ENCODE data around the gene RPS2. TPM values are rescaled to one million over a fixed set of nuclear protein-coding genes. Genes with fewer than 3 reads are reported as not detected.

The RPS2 gene
- total RNA-seq, 5 donors from 2014 or later (not counting 1 experiment from before 2014, with no cell fraction given), result 3,208 to 3,662 (median 3,410) TPM

DNA sequence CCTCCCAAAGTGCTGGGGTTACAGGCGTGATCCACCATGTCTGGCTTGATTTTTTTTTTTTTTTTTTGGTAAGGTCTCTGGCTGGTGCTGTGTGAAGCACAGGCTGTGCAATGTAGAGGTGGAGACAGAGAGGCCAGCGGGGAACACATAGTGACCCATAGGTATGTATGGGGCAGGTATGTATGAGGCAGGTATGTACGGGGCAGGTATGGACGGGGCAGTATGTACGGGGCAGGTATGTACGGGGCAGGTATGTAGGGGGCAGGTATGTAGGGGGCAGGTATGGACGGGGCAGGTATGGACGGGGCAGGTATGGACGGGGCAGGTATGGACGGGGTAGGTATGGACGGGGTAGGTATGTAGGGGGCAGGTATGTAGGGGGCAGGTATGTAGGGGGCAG, 15.1 kb downstream of the RPS2 start:
- Mint-ChIP-seq H3K36me3 (no peaks in the 10 kb centered on the region), H3K9me3 (no peaks in the 10 kb centered on the region), H3K27ac (no peak overlapping the region), H3K4me3 (no peak overlapping the region), H3K27me3 (no peaks in the 10 kb centered on the region), H3K4me1 (peaks cover 0 to 1% (median 0%) of the 10 kb centered on the region in 3 donors)
- Histone ChIP-seq H3K36me3 (ENCODE audit: control insufficient read depth in 2 of 2, extremely low read depth in 1 of 2, insufficient read depth in 1 of 2, low read length in 1 of 2) (no peaks in the 10 kb centered on the region), H3K27ac (ENCODE audit: low read length) (no peak overlapping the region), H3K9me3 (no peaks in the 10 kb centered on the region), H3K27me3 (replicated peaks in 1 of 2; ENCODE audit: control insufficient read depth in 2 of 2, extremely low read depth in 1 of 2, insufficient read depth in 2 of 2, low read length in 1 of 2) (peaks cover 0 to 22% of the 10 kb centered on the region in 2 experiments), H3K4me3 (ENCODE audit: control insufficient read depth in 1 of 2, extremely low read depth in 1 of 2, low read length in 1 of 2) (no peak overlapping the region), H3K4me1 (ENCODE audit: control insufficient read depth in 1 of 2, extremely low read depth in 1 of 2, insufficient read depth in 2 of 2, low read length in 2 of 2) (no peaks in the 10 kb centered on the region)
- ATAC-seq (replicated peaks in 1 of 4), result no peak
- no peak for DNase-seq
- WGBS (ENCODE audit: insufficient coverage), result 89% methylated on average over 2 of the region's 11 CpGs
- ChIA-PET POLR2A (no interaction called here), CTCF (no interaction called here)

DNA sequence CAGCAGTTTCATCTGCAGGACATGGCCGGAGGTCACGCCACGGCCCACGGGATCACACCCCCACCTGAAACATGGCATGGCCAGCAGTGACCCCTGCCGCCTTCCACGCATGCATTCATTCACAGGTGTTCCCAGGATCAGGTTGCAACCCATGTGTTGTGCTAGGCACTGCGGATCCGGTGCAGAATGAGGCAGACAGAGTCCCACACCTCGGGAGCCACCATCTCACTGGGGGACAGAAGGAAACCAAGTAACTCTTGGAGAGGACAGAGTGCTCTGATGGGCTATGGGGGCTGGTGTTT, 17.3 kb downstream of the RPS2 start:
- Mint-ChIP-seq H3K4me1 (peaks cover 4 to 13% (median 6%) of the 10 kb centered on the region in 3 donors), H3K27me3 (no peaks in the 10 kb centered on the region), H3K9me3 (no peaks in the 10 kb centered on the region), H3K4me3 (no peak overlapping the region), H3K36me3 (no peaks in the 10 kb centered on the region), H3K27ac (no peak overlapping the region)
- Histone ChIP-seq H3K27me3 (replicated peaks in 1 of 2; ENCODE audit: control insufficient read depth in 2 of 2, extremely low read depth in 1 of 2, insufficient read depth in 2 of 2, low read length in 1 of 2) (peaks cover 0 to 8% of the 10 kb centered on the region in 2 experiments), H3K36me3 (ENCODE audit: control insufficient read depth in 2 of 2, extremely low read depth in 1 of 2, insufficient read depth in 1 of 2, low read length in 1 of 2) (no peaks in the 10 kb centered on the region), H3K9me3 (no peaks in the 10 kb centered on the region), H3K4me3 (ENCODE audit: control insufficient read depth in 1 of 2, extremely low read depth in 1 of 2, low read length in 1 of 2) (no peak overlapping the region), H3K27ac (ENCODE audit: low read length) (no peak overlapping the region), H3K4me1 (ENCODE audit: control insufficient read depth in 1 of 2, extremely low read depth in 1 of 2, insufficient read depth in 2 of 2, low read length in 2 of 2) (peaks cover 2 to 12% of the 10 kb centered on the region in 2 experiments)
- DNase-seq, result no peak
- 88% methylated on average over 9 of the region's 9 CpGs for WGBS (ENCODE audit: insufficient coverage)
- no peak for ATAC-seq (replicated peaks in 1 of 4)
- POLR2A ChIA-PET, result no interaction called here
- CTCF ChIA-PET, result no interaction called here

DNA sequence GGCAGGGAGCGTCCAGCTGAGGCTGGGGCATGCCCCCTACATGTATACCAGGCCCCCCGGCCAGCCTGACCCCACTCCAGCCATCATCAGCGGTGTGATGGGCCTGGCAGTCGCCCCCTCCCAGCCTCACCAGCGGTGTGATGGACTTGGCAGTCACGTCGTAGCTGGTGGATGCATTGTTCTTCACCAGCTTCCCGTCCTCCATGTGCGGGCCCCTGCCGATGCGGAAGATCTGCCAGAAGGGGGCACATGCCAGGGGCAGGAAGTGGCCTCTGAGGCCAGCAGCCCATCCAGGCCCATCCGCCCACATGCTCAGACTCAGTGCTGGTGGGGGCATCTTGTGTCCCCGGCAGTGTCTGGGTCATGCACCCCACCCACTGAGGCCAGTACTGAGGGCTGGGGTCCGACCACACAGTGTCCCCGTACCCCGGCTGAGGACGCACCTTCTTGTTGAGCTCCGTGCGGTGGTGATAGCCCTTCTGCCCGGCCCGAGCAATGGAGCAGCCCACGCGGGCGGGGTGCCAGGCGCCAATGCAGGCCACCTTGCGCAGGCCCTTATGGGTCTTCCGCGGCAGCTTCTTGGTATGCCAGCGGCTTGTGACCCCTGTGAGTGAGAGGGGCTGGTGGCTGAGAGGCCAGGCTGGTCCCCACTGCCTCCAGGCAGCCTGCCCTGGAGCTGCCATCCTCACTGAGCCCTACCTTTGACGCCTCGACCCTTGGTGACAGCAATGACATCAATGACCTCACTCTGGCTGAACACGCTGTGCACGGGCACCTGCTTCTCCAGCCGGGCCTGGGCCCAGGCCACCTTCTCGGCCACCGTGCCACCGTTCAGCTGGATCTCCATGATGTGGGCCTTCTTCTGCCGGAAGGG, 17.9 kb downstream of the RPS2 start:
- no peak overlapping the region for H3K27ac ChIP-seq (ENCODE audit: low read length)
- H3K27me3 Mint-ChIP-seq, result no peaks in the 10 kb centered on the region
- H3K4me3 Mint-ChIP-seq, result no peak overlapping the region
- H3K4me1 ChIP-seq (ENCODE audit: control insufficient read depth in 1 of 2, extremely low read depth in 1 of 2, insufficient read depth in 2 of 2, low read length in 2 of 2), result peaks cover 2 to 18% of the 10 kb centered on the region in 2 experiments
- no peaks in the 10 kb centered on the region for H3K9me3 Mint-ChIP-seq
- no peak for DNase-seq
- H3K9me3 ChIP-seq, result no peaks in the 10 kb centered on the region
- no peak for ATAC-seq (replicated peaks in 1 of 4)
- H3K36me3 ChIP-seq (ENCODE audit: control insufficient read depth in 2 of 2, extremely low read depth in 1 of 2, insufficient read depth in 1 of 2, low read length in 1 of 2), result no peaks in the 10 kb centered on the region
- H3K4me3 ChIP-seq (ENCODE audit: control insufficient read depth in 1 of 2, extremely low read depth in 1 of 2, low read length in 1 of 2), result no peak overlapping the region
- peaks cover 6 to 19% (median 10%) of the 10 kb centered on the region in 3 donors for H3K4me1 Mint-ChIP-seq
- H3K36me3 Mint-ChIP-seq, result no peaks in the 10 kb centered on the region
- H3K27ac Mint-ChIP-seq, result no peak overlapping the region
- WGBS (ENCODE audit: insufficient coverage), result 88% methylated on average over 37 of the region's 38 CpGs
- POLR2A ChIA-PET, result no interaction called here
- CTCF ChIA-PET, result no interaction called here
- H3K27me3 ChIP-seq (replicated peaks in 1 of 2; ENCODE audit: control insufficient read depth in 2 of 2, extremely low read depth in 1 of 2, insufficient read depth in 2 of 2, low read length in 1 of 2), result peaks cover 0 to 8% of the 10 kb centered on the region in 2 experiments

DNA sequence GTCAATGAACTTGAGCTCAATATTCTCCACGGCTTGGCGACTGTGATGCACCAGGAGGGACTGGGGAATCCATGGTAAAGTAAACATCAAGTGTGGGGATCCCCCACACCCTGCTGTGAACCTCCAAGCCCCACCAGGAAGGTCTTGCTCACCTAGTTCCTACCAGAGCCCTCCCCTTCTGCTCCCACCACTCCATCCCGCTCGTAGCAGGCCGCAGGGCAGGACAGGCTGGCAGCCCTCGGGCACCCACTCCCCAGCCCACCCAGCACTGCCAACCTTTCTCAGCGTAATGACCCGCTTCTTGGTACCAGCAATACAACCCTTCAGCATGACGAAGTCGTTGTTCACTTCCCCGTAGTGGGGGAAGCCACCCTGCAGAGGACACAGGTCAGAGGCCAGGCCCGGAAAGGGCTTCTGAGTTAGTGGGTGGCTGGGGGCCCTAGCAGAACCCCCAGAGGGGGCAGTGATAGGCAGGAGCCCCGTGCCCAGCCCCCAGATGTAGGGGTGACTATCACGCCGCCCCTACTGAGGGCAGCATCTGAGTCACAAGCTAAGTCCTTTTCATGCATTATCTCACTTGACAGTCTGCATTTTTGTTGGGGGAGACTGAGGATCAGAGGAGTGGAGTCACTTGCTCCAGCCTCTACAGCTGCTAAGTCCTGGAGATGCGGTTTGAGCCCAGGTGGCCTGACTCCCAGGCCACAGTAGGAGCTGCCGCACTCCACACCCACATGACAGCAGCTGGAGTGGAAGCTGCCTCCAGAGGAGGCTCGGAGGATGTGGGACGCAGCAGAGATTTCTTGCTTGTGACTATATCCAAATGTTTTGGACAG, 18.9 kb downstream of the RPS2 start:
- no peak overlapping the region for H3K27ac Mint-ChIP-seq
- Histone ChIP-seq H3K36me3 (ENCODE audit: control insufficient read depth in 2 of 2, extremely low read depth in 1 of 2, insufficient read depth in 1 of 2, low read length in 1 of 2) (peaks cover 0 to under 1% of the 10 kb centered on the region in 2 donors), H3K4me3 (ENCODE audit: control insufficient read depth in 1 of 2, extremely low read depth in 1 of 2, low read length in 1 of 2) (no peak overlapping the region), H3K27me3 (replicated peaks in 1 of 2; ENCODE audit: control insufficient read depth in 2 of 2, extremely low read depth in 1 of 2, insufficient read depth in 2 of 2, low read length in 1 of 2) (peaks cover 0 to 5% of the 10 kb centered on the region in 2 experiments), H3K4me1 (ENCODE audit: control insufficient read depth in 1 of 2, extremely low read depth in 1 of 2, insufficient read depth in 2 of 2, low read length in 2 of 2) (peaks cover 2 to 22% of the 10 kb centered on the region in 2 experiments), H3K9me3 (no peaks in the 10 kb centered on the region), H3K27ac (ENCODE audit: low read length) (no peak overlapping the region)
- 91% methylated on average over 13 of the region's 19 CpGs for WGBS (ENCODE audit: insufficient coverage)
- no peaks in the 10 kb centered on the region for H3K9me3 Mint-ChIP-seq
- ATAC-seq (replicated peaks in 1 of 4) (no peak), DNase-seq (no peak)
- peaks cover 6 to 23% (median 14%) of the 10 kb centered on the region in 3 donors for H3K4me1 Mint-ChIP-seq
- no peak overlapping the region for H3K4me3 Mint-ChIP-seq
- CTCF ChIA-PET, result no interaction called here
- no peaks in the 10 kb centered on the region for H3K36me3 Mint-ChIP-seq
- H3K27me3 Mint-ChIP-seq, result no peaks in the 10 kb centered on the region
- POLR2A ChIA-PET, result no interaction called here

DNA sequence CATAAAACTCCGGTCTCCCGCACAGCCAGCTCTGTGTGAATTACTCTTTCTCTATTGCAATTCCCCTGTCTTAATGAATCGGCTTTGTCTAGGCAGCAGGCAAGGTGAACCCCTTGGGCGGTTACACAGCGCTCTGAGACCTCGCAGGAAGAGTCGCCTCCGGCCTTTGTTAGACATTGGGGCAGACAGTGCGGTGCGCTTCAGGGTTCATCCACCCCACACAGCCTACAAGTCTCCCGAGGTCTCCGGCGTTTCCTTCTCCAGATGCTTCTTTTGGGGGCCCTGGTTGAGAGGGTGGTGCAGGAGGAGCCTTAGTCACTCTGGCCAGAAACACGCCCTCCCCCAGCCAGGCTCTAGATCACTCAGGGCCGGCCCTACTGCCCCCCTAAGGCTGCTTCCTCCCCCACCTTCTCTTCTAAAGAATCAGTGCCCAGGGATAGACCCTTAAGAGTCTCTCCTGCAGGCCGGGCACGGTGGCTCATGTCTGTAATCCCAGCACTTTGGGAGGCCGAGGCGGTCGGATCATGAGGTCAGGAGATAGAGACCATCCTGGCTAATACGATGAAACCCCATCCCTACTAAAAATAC, 19.9 kb downstream of the RPS2 start:
- ATAC-seq (replicated peaks in 1 of 4) (no peak), DNase-seq (no peak)
- Histone ChIP-seq H3K9me3 (no peaks in the 10 kb centered on the region), H3K27me3 (replicated peaks in 1 of 2; ENCODE audit: control insufficient read depth in 2 of 2, extremely low read depth in 1 of 2, insufficient read depth in 2 of 2, low read length in 1 of 2) (no peaks in the 10 kb centered on the region), H3K4me1 (ENCODE audit: control insufficient read depth in 1 of 2, extremely low read depth in 1 of 2, insufficient read depth in 2 of 2, low read length in 2 of 2) (peaks cover 2 to 22% of the 10 kb centered on the region in 2 experiments), H3K27ac (ENCODE audit: low read length) (no peak overlapping the region), H3K36me3 (ENCODE audit: control insufficient read depth in 2 of 2, extremely low read depth in 1 of 2, insufficient read depth in 1 of 2, low read length in 1 of 2) (peaks cover 3 to 4% of the 10 kb centered on the region in 2 donors), H3K4me3 (ENCODE audit: control insufficient read depth in 1 of 2, extremely low read depth in 1 of 2, low read length in 1 of 2) (no peak overlapping the region)
- 85% methylated on average over 5 of the region's 21 CpGs for WGBS (ENCODE audit: insufficient coverage)
- Mint-ChIP-seq H3K4me3 (peak overlapping the region; percentile 46 to 89 (median 63)), H3K27ac (no peak overlapping the region), H3K9me3 (no peaks in the 10 kb centered on the region), H3K36me3 (no peaks in the 10 kb centered on the region), H3K27me3 (no peaks in the 10 kb centered on the region), H3K4me1 (peaks cover 6 to 23% (median 14%) of the 10 kb centered on the region in 3 donors)
- ChIA-PET POLR2A (interaction anchor here in 1 of 2 donors (0.7 kb wide), 1 partner anchor 20 kb away, joined by 11 read pairs; no protein-coding TSS in a partner anchor), CTCF (no interaction called here)
